HepG2 (cell line): ENCODE data around the gene EGR1. TPM values are rescaled to one million over a fixed set of nuclear protein-coding genes. Genes with fewer than 3 reads are reported as not detected.
A peak's percentile ranks its signal among the peaks of the same experiment; 100 is the strongest.

Source experiments
- ATF7-NPFF ChIP-seq: sonication (generic); formaldehyde crosslinking; IDR thresholded peaks from 2 replicates; pipeline ENCODE4 v1.8.1; 2023; ENCODE audit warnings: mild to moderate bottlenecking, low read depth, missing genetic modification reagents, moderate library complexity
- BRCA1 ChIP-seq: sonication (generic); formaldehyde crosslinking; IDR thresholded peaks from 2 replicates; pipeline ENCODE4 v1.4.0; 2020; ENCODE audit warnings: missing genetic modification reagents
- CEBPG ChIP-seq: IDR thresholded peaks from 2 replicates; pipeline ENCODE4 v1.6.1; 2016
- DZIP1 ChIP-seq: sonication (generic); formaldehyde crosslinking; IDR thresholded peaks from 2 replicates; pipeline ENCODE4 v1.5.0; 2020; ENCODE audit warnings: mild to moderate bottlenecking, missing genetic modification reagents
- EP300 ChIP-seq, 3 experiments: sonication (generic) in 1 of 3; formaldehyde crosslinking in 1 of 3; IDR thresholded peaks; 2 replicates each; pipeline versions ENCODE4 v1.5.1 to v1.6.1; 2011 to 2020; ENCODE audit warnings: low read depth in 2 of 3, low read length in 2 of 3, borderline replicate concordance in 1 of 3, improper control_type of control experiment in 1 of 3, mild to moderate bottlenecking in 1 of 3, missing genetic modification reagents in 1 of 3, moderate library complexity in 1 of 3
- ERF ChIP-seq: IDR thresholded peaks from 2 replicates; pipeline ENCODE4 v1.6.1; 2018; ENCODE audit warnings: missing biosample characterization, missing genetic modification reagents
- GATAD2A ChIP-seq: IDR thresholded peaks from 2 replicates; pipeline ENCODE4 v1.6.1; 2016
- HMG20A ChIP-seq: IDR thresholded peaks from 2 replicates; pipeline ENCODE4 v1.6.1; 2016; ENCODE audit warnings: borderline replicate concordance
- IKZF4 ChIP-seq: sonication (generic); formaldehyde crosslinking; IDR thresholded peaks from 2 replicates; pipeline ENCODE4 v1.5.1; 2020; ENCODE audit warnings: borderline replicate concordance, mild to moderate bottlenecking, low read depth, missing genetic modification reagents; ENCODE audit errors: not compliant biosample characterization
- MLXIP ChIP-seq: sonication (generic); formaldehyde crosslinking; IDR thresholded peaks from 2 replicates; pipeline ENCODE4 v1.9.0; 2021; ENCODE audit warnings: missing genetic modification reagents, borderline replicate concordance
- NCOA5 ChIP-seq: sonication (generic); formaldehyde crosslinking; IDR thresholded peaks from 2 replicates; pipeline ENCODE4 v1.4.0; 2020; ENCODE audit warnings: missing genetic modification reagents
- PHF20 ChIP-seq: sonication (generic); formaldehyde crosslinking; IDR thresholded peaks from 2 replicates; pipeline ENCODE4 v1.5.0; 2020; ENCODE audit warnings: mild to moderate bottlenecking, missing genetic modification reagents
- TAF1 ChIP-seq: sonication (generic); formaldehyde crosslinking; IDR thresholded peaks from 2 replicates; pipeline ENCODE4 v1.4.0; 2020; ENCODE audit warnings: missing genetic modification reagents
- TERF1 ChIP-seq: sonication (generic); formaldehyde crosslinking; IDR thresholded peaks from 2 replicates; pipeline ENCODE4 v1.8.0; 2022; ENCODE audit warnings: mild to moderate bottlenecking, missing genetic modification reagents, moderate library complexity
- ZFY ChIP-seq: sonication (generic); formaldehyde crosslinking; IDR thresholded peaks from 2 replicates; pipeline ENCODE4 v1.4.0; 2020; ENCODE audit warnings: missing genetic modification reagents
- ZNF143 ChIP-seq: sonication (generic); formaldehyde crosslinking; IDR thresholded peaks from 2 replicates; pipeline ENCODE4 v1.4.0; 2020; ENCODE audit warnings: missing genetic modification reagents
- ZNF232 ChIP-seq: sonication (generic); formaldehyde crosslinking; IDR thresholded peaks from 2 replicates; pipeline ENCODE4 v1.4.0; 2020; ENCODE audit warnings: missing genetic modification reagents, borderline replicate concordance
- ZNF292 ChIP-seq: sonication (generic); formaldehyde crosslinking; IDR thresholded peaks from 2 replicates; pipeline ENCODE4 v1.8.1; 2022; ENCODE audit warnings: mild to moderate bottlenecking, low read depth, missing genetic modification reagents, borderline replicate concordance
- ZNF331 ChIP-seq: sonication (generic); formaldehyde crosslinking; IDR thresholded peaks from 2 replicates; pipeline ENCODE4 v1.4.0; 2020; ENCODE audit warnings: missing genetic modification reagents
- ZNF552 ChIP-seq: sonication (generic); formaldehyde crosslinking; IDR thresholded peaks from 2 replicates; pipeline ENCODE4 v1.9.0; 2022; ENCODE audit warnings: missing genetic modification reagents, mild to moderate bottlenecking, borderline replicate concordance
- ZNF563 ChIP-seq: sonication (generic); formaldehyde crosslinking; IDR thresholded peaks from 2 replicates; pipeline ENCODE4 v1.8.0; 2022; ENCODE audit warnings: mild to moderate bottlenecking, moderate library complexity, missing genetic modification reagents
- ZNF564 ChIP-seq: sonication (generic); formaldehyde crosslinking; IDR thresholded peaks from 2 replicates; pipeline ENCODE4 v1.8.1; 2023; ENCODE audit warnings: mild to moderate bottlenecking, missing genetic modification reagents
- ZNF589 ChIP-seq: sonication (generic); formaldehyde crosslinking; conservative IDR thresholded peaks from 2 replicates; pipeline ENCODE4 v1.8.0; 2022; ENCODE audit warnings: mild to moderate bottlenecking, moderate library complexity, missing genetic modification reagents
- ZSCAN12 ChIP-seq: sonication (generic); formaldehyde crosslinking; IDR thresholded peaks from 2 replicates; pipeline ENCODE4 v1.9.0; 2021; ENCODE audit warnings: mild to moderate bottlenecking, missing genetic modification reagents
- polyA plus RNA-seq, 8 experiments: library from polyadenylated mRNA; depleted of rRNA in 3 of 8; stranded (reverse) in 7 of 8; unstranded in 1 of 8; fragments of >200 nt; fragmentation: Illumina TruSeq in 4 of 8; extraction: Trizol in 4 of 8; gene quantifications; 2 replicates each; pipeline versions ENCODE4 v1.2.1 to v1.2.3, GENCODE V29; 2011 to 2016; ENCODE audit warnings: low read depth in 4 of 8, missing spikeins in 1 of 8, mixed read lengths in 1 of 8; ENCODE audit not compliant: insufficient read depth in 1 of 8
- total RNA-seq, 5 experiments: library from RNA; depleted of rRNA; stranded (reverse); fragments of >200 nt; fragmentation: Illumina TruSeq; extraction: Trizol; gene quantifications; 2 replicates each; pipeline ENCODE4 v1.2.3, GENCODE V29; 2016; ENCODE audit warnings: low read depth in 1 of 5

The EGR1 gene
- total and polyA plus RNA-seq, 2 of the 13 experiments (the other 11 are each of a cell fraction or from before 2014, with no cell fraction given), result 4.1 to 4.5 TPM

GRCh38 chr5:138459311-138459933 is 5.9 kb upstream of the EGR1 start (continued):
- TF ChIP-seq TERF1 (CRISPR knock-in tag) (no peak), TAF1 (CRISPR knock-in tag) (no peak), BRCA1 (CRISPR knock-in tag) (0 out of 2 replicates have a peak, but pooled peaks have one; percentile 61), ZNF563 (CRISPR knock-in tag) (peak; percentile 27; the same call in 1 of the 2 replicates), HMG20A (CRISPR knock-in tag) (no peak), ZNF143 (CRISPR knock-in tag) (0 out of 2 replicates have a peak, but pooled peaks have one; percentile 19), NCOA5 (CRISPR knock-in tag) (no peak), DZIP1 (no peak), ZNF331 (0 out of 2 replicates have a peak, but pooled peaks have one; percentile 67), ERF (CRISPR knock-in tag) (peak; percentile 96), GATAD2A (CRISPR knock-in tag) (no peak; the same call in 1 of the 2 replicates), ZNF589 (CRISPR knock-in tag) (0 out of 2 replicates have a peak, but pooled peaks have one; percentile 30), PHF20 (CRISPR knock-in tag) (peak; percentile 61), ZSCAN12 (peak; percentile 91), IKZF4 (CRISPR knock-in tag) (no peak), ATF7-NPFF (CRISPR knock-in tag) (peak; percentile 47; the same call in 1 of the 2 replicates), MLXIP (no peak), ZNF564 (CRISPR knock-in tag) (no peak), EP300 (IDR thresholded peaks at IDR 0.05; ENCODE audit: low read depth in 2 of 2, low read length in 2 of 2) (peak in 1 of 2 experiments; percentile 22; a peak in 1 of 4 replicates), EP300 (CRISPR knock-in tag; IDR thresholded peaks at IDR 0.05; ENCODE audit: borderline replicate concordance) (peak; percentile 57; the same call in 1 of the 2 replicates), ZNF552 (CRISPR knock-in tag) (0 out of 2 replicates have a peak, but pooled peaks have one; percentile 68), CEBPG (CRISPR knock-in tag) (peak; percentile 30; the same call in 1 of the 2 replicates), ZNF232 (CRISPR knock-in tag) (peak; percentile 67; the same call in 1 of the 2 replicates), ZFY (CRISPR knock-in tag) (peak; percentile 79), ZNF292 (CRISPR knock-in tag) (0 out of 2 replicates have a peak, but pooled peaks have one; percentile 11)
